Small intestine (tissue), 7 donors: ENCODE data around the gene LPO. TPM values are rescaled to one million over a fixed set of nuclear protein-coding genes. Genes with fewer than 3 reads are reported as not detected.
A peak's percentile ranks its signal among the peaks of the same experiment; 100 is the strongest.

ENCODE experiments used
- DNase-seq, 2 donors: peaks; one replicate each; pipeline versions ENCODE4 v3.0.0 to v3.0.0-alpha.2; 2013
- FAIRE-seq: peaks from 2 replicates; lab custom pipeline; 2012; peaks lifted over from hg19 to GRCh38; lab: Jason Lieb, UNC
- H3K27ac ChIP-seq, 3 donors: one replicate each; pipeline ENCODE4 v1.5.1; 2013; ENCODE audit warnings: low read length in 2 of 3, mild to moderate bottlenecking in 2 of 3, control low read depth in 1 of 3, inconsistent platforms in 1 of 3, low read depth in 1 of 3, moderate library complexity in 1 of 3
- H3K27me3 ChIP-seq, 3 donors: one replicate each; pipeline ENCODE4 v1.6.1; 2013; ENCODE audit warnings: low read length in 3 of 3, inconsistent platforms in 1 of 3; ENCODE audit not compliant: control insufficient read depth in 3 of 3, insufficient read depth in 3 of 3
- H3K36me3 ChIP-seq, 3 donors: one replicate each; pipeline ENCODE4 v1.6.1; 2013; ENCODE audit warnings: low read length in 3 of 3, inconsistent platforms in 1 of 3, low read depth in 1 of 3, mild to moderate bottlenecking in 1 of 3, moderate library complexity in 1 of 3; ENCODE audit not compliant: control insufficient read depth in 3 of 3, insufficient read depth in 2 of 3
- H3K4me1 ChIP-seq, 3 donors: one replicate each; pipeline ENCODE4 v1.6.1; 2013; ENCODE audit warnings: low read length in 2 of 3, inconsistent platforms in 1 of 3, low read depth in 1 of 3, mild to moderate bottlenecking in 1 of 3, moderate library complexity in 1 of 3; ENCODE audit not compliant: control insufficient read depth in 3 of 3, insufficient read depth in 2 of 3
- H3K4me3 ChIP-seq, 3 donors: one replicate each; pipeline ENCODE4 v1.5.1; 2013; ENCODE audit warnings: low read length in 3 of 3, control low read depth in 1 of 3, inconsistent platforms in 1 of 3, low read depth in 1 of 3, mild to moderate bottlenecking in 1 of 3, moderate library complexity in 1 of 3
- H3K9me3 ChIP-seq, 2 donors: one replicate each; pipeline ENCODE4 v1.6.1; 2013; ENCODE audit warnings: low read depth in 1 of 2, low read length in 1 of 2; ENCODE audit not compliant: control insufficient read depth in 2 of 2, insufficient read depth in 1 of 2
- WGBS, 3 donors: extraction: QIAGEN DNeasy Blood & Tissue Kit; methylation state at CpG; one replicate each; pipeline ENCODE4 v1.1.7; 2013; 5-methylcytosine and 5-hydroxymethylcytosine counted together
- polyA plus RNA-seq, 4 donors: library from polyadenylated mRNA; stranded (reverse) in 3 of 4; unstranded in 1 of 4; fragments of 200-250 nt in 3 of 4; fragments of 120-200 nt in 1 of 4; gene quantifications; one replicate each; pipeline versions ENCODE4 v1.2.1 to v1.2.3, GENCODE V29; 2013
- donor health status: healthy with polysubstance abuse.
- donor health status: control.
- donor health status: control.
- donor health status: Bipolar disorder and iron deficiency.
- donor health status: healthy.

The LPO gene
- polyA plus RNA-seq, 4 donors = 0.44 to 0.55 TPM; not detected in 2

- DNase-seq (peak in 1 of 2 donors; percentile 17), FAIRE-seq (no peak)
- 17 to 40% (median 28%) methylated on average over 2 of the region's 2 CpGs for WGBS, 3 donors
Measured at GRCh38 chr17:58231641-58232040, 6.7 kb upstream of the LPO start.

GRCh38 chr17:58232707-58233156 is 5.7 kb upstream of the LPO start:
- H3K4me3 ChIP-seq = no peak overlapping the region
- DNase-seq (no peak), FAIRE-seq (no peak)
- H3K9me3 ChIP-seq = no peaks in the 10 kb centered on the region
- H3K27ac ChIP-seq = no peak overlapping the region
- H3K27me3 ChIP-seq = peaks cover 0 to 20% (median 4%) of the 10 kb centered on the region in 3 donors
- peaks cover 0 to 8% (median 0%) of the 10 kb centered on the region in 3 donors for H3K4me1 ChIP-seq
- H3K36me3 ChIP-seq = no peaks in the 10 kb centered on the region
- WGBS, 3 donors = 50 to 64% (median 55%) methylated on average over 12 of the region's 12 CpGs

More at GRCh38 chr17:58231641-58232040, 6.7 kb upstream of the LPO start:
- no peak overlapping the region for H3K27ac ChIP-seq
- peaks cover 0 to 8% (median 0%) of the 10 kb centered on the region in 3 donors for H3K4me1 ChIP-seq
- H3K9me3 ChIP-seq = no peaks in the 10 kb centered on the region
- no peaks in the 10 kb centered on the region for H3K36me3 ChIP-seq
- no peak overlapping the region for H3K4me3 ChIP-seq
- peaks cover 0 to 19% (median 4%) of the 10 kb centered on the region in 3 donors for H3K27me3 ChIP-seq

- WGBS, 3 donors = 73 to 93% (median 84%) methylated on average over 3 of the region's 3 CpGs
- DNase-seq (no peak), FAIRE-seq (no peak)
- H3K4me1 ChIP-seq = peaks cover 0 to 8% (median 0%) of the 10 kb centered on the region in 3 donors
- H3K27ac ChIP-seq = no peak overlapping the region
- H3K36me3 ChIP-seq = no peaks in the 10 kb centered on the region
- H3K9me3 ChIP-seq = no peaks in the 10 kb centered on the region
- peaks cover 0 to 15% (median 4%) of the 10 kb centered on the region in 3 donors for H3K27me3 ChIP-seq
- H3K4me3 ChIP-seq = no peak overlapping the region
Measured at GRCh38 chr17:58233543-58233942, 4.8 kb upstream of the LPO start.

- Histone ChIP-seq H3K27ac (no peak overlapping the region), H3K9me3 (no peaks in the 10 kb centered on the region), H3K36me3 (no peaks in the 10 kb centered on the region), H3K4me1 (peaks cover 0 to 8% (median 0%) of the 10 kb centered on the region in 3 donors), H3K4me3 (no peak overlapping the region), H3K27me3 (peaks cover 0 to 14% (median 4%) of the 10 kb centered on the region in 3 donors)
- 80 to 85% (median 85%) methylated on average over 3 of the region's 3 CpGs for WGBS, 3 donors
- DNase-seq (no peak), FAIRE-seq (no peak)
Measured at GRCh38 chr17:58234512-58234911, 3.9 kb upstream of the LPO start.

- Histone ChIP-seq H3K9me3 (no peaks in the 10 kb centered on the region), H3K27me3 (peaks cover 0 to 20% (median 4%) of the 10 kb centered on the region in 3 donors), H3K36me3 (no peaks in the 10 kb centered on the region), H3K4me1 (peaks cover 0 to 8% (median 0%) of the 10 kb centered on the region in 3 donors), H3K27ac (no peak overlapping the region), H3K4me3 (no peak overlapping the region)
- 52 to 69% (median 63%) methylated on average over 1 of the region's 1 CpG for WGBS, 3 donors
- DNase-seq (no peak), FAIRE-seq (no peak)
Measured at GRCh38 chr17:58235821-58236220, 2.6 kb upstream of the LPO start.

GRCh38 chr17:58236394-58236793 is 2.0 kb upstream of the LPO start:
- Histone ChIP-seq H3K4me1 (peaks cover 0 to 8% (median 0%) of the 10 kb centered on the region in 3 donors), H3K4me3 (no peak overlapping the region), H3K36me3 (no peaks in the 10 kb centered on the region), H3K9me3 (no peaks in the 10 kb centered on the region), H3K27ac (no peak overlapping the region), H3K27me3 (peaks cover 0 to 20% (median 4%) of the 10 kb centered on the region in 3 donors)
- 51 to 71% (median 53%) methylated on average over 2 of the region's 2 CpGs for WGBS, 3 donors
- no peak for FAIRE-seq
- no peak for DNase-seq

GRCh38 chr17:58239987-58240386 is 1.6 kb downstream of the LPO start:
- peaks cover 0 to 16% (median 4%) of the 10 kb centered on the region in 3 donors for H3K27me3 ChIP-seq
- H3K27ac ChIP-seq = no peak overlapping the region
- H3K4me3 ChIP-seq = no peak overlapping the region
- DNase-seq (no peak), FAIRE-seq (no peak)
- H3K4me1 ChIP-seq = peaks cover 0 to 10% (median 0%) of the 10 kb centered on the region in 3 donors
- WGBS, 3 donors = 77 to 81% (median 78%) methylated on average over 1 of the region's 1 CpG
- no peaks in the 10 kb centered on the region for H3K9me3 ChIP-seq
- no peaks in the 10 kb centered on the region for H3K36me3 ChIP-seq

- no peak for FAIRE-seq
- no peaks in the 10 kb centered on the region for H3K36me3 ChIP-seq
- no peak overlapping the region for H3K27ac ChIP-seq
- H3K9me3 ChIP-seq = no peaks in the 10 kb centered on the region
- 7 to 14% (median 12%) methylated on average over 3 to 4 of the region's 4 CpGs for WGBS, 3 donors
- no peak overlapping the region for H3K4me3 ChIP-seq
- no peak for DNase-seq
- peaks cover 0 to 27% (median 2%) of the 10 kb centered on the region in 3 donors for H3K4me1 ChIP-seq
- H3K27me3 ChIP-seq = peaks cover 0 to 12% (median 0%) of the 10 kb centered on the region in 3 donors
Measured at GRCh38 chr17:58242171-58242784, 3.9 kb downstream of the LPO start.
